NOMO-1 treated with dmso at 0.1 percent for 144 hours (cell line): ENCODE results near the gene RPS29.

Experiments
- DNase-seq: peaks from one replicate; lab custom pipeline; 2025; ENCODE audit not compliant: unreplicated experiment; lab: John Stamatoyannopoulos, UW

Gene RPS29

DNA sequence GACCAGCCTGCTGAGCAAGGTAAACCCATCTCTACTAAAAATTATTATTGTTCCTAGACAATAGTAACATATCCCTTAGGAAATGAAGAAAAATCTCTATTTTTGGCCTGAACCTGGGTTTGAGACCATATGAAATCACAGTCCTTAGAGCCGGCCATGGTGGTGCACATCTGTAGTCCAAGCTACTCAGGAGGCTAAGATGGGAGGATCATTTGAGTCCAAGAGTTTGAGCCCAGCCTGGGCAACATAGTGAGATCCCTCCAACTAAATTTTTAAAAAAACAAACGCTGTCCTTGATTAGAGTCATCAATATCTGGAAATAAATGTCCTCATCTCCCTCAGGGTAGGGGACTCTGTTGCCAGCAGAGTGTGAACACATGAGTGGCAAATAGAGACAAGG is 34.6 kb downstream of the RPS29 start:
- DNase-seq: no peak

DNA sequence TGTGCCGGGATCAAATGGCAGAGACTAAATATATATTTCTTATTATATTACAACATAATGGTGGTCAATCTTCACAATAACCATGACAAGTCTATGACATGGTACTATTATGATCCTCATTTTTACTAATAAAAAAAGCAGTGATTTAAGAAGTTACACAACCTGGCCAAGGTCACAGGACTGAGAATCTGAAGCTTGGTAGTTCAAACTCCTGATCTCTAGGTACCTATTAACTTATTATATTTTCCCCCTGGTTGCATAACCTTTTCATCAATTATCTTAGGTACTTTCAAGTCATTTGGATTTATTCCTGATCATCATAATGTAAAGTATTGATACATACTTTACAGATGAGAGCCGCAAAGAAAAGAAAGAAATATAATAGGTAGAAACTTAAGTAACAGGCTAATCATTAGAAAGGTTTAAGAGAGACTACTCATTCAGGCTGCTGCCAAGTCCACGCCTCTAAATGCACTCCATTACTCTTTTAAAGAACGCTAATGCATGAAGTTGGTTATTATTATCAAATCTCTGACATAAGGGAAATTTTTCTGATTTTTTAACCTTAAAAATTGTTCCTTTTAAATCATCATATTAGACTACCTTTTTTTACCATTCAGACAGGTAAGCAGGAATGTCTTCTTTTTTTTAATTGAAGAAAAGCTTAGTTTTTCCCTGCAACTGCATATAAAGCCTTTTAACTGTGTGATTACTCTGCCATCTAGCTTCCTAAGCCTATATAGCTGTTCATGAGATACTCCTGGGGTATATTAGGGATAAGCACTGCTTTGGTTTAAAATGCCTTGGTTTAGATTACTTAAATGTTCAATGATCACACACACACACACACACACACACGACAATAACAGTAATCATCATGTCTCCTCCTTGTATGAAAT is 35.6 kb downstream of the RPS29 start:
- no peak for DNase-seq

- no peak for DNase-seq
These were observed 36.3 kb downstream of the RPS29 start for GRCh38 chr14:49549881-49550280.

- no peak for DNase-seq
These were observed 36.7 kb downstream of the RPS29 start for GRCh38 chr14:49549446-49549845.

DNA sequence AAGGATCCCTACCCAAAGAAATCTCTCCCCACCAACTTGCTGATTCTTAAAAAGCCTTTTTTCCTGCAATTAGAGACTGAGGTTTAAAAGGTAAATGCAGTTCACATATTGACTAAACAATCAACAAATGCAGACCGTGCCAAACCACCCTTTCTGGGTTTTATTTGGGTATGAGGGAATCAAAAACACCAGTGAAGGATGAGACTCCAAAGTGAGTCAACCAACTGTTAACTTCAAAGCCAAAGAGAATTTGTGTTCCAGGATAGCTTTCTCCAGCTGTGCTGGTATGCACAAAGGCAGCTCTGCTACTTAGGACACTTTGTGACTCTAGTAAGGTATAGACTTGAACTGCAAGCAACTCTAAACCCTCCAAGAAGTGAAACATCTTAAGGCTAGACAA is 39.4 kb downstream of the RPS29 start:
- no peak for DNase-seq

- DNase-seq: no peak
These were observed 40.5 kb downstream of the RPS29 start for GRCh38 chr14:49545716-49546115.

- no peak for DNase-seq
These were observed 41.1 kb downstream of the RPS29 start for GRCh38 chr14:49545071-49545470.

GRCh38 chr14:49541049-49541448 is 45.1 kb downstream of the RPS29 start:
- DNase-seq: no peak

GRCh38 chr14:49538852-49539251 is 47.3 kb downstream of the RPS29 start:
- no peak for DNase-seq
